HS-27A (cell line): Measurements from ENCODE around the gene SSBP1.
"Not testable (repeated sequence)": the region's sequence is repeated elsewhere in the genome, so short reads cannot be mapped to it uniquely, and the experiment has no call there.

ENCODE experiments used
- DNase-seq: peaks from one replicate; pipeline ENCODE4 v3.0.0-alpha.2; 2012; ENCODE audit warnings: low read depth, missing footprints

Gene SSBP1

GRCh38 chr7:141709749-141710148 is 28.4 kb upstream of the SSBP1 start:
- no peak for DNase-seq

GRCh38 chr7:141710301-141710700 is 27.9 kb upstream of the SSBP1 start:
- no peak for DNase-seq

- no peak for DNase-seq
Observed at GRCh38 chr7:141712603-141713255, 25.4 kb upstream of the SSBP1 start.

- DNase-seq: no peak
Observed at GRCh38 chr7:141713890-141714289, 24.3 kb upstream of the SSBP1 start.

- DNase-seq: no peak
Observed at GRCh38 chr7:141714571-141714970, 23.6 kb upstream of the SSBP1 start.

- no peak for DNase-seq
Observed at GRCh38 chr7:141715018-141715417, 23.1 kb upstream of the SSBP1 start.

GRCh38 chr7:141715794-141716689 is 22.1 kb upstream of the SSBP1 start:
- no peak for DNase-seq

GRCh38 chr7:141717450-141717849 is 20.7 kb upstream of the SSBP1 start:
- no peak for DNase-seq

GRCh38 chr7:141722529-141722928 is 15.6 kb upstream of the SSBP1 start:
- DNase-seq: no peak

- no peak for DNase-seq
Observed at GRCh38 chr7:141729020-141729419, 9.1 kb upstream of the SSBP1 start.

GRCh38 chr7:141731476-141732149 is 6.5 kb upstream of the SSBP1 start:
- DNase-seq: no peak

GRCh38 chr7:141737118-141737835 is 881 bp upstream of the SSBP1 start:
- DNase-seq: no peak

- DNase-seq: no peak
Observed at GRCh38 chr7:141738592-141739013, 445 bp downstream of the SSBP1 start.

GRCh38 chr7:141739250-141739649 is 1.1 kb downstream of the SSBP1 start:
- no peak for DNase-seq

GRCh38 chr7:141742229-141742628 is 4.1 kb downstream of the SSBP1 start:
- DNase-seq: no peak

GRCh38 chr7:141744131-141744530 is 6.0 kb downstream of the SSBP1 start:
- DNase-seq: no peak

- DNase-seq: no peak
Observed at GRCh38 chr7:141748396-141748795, 10.2 kb downstream of the SSBP1 start.

- not testable (repeated sequence) for DNase-seq
Observed at GRCh38 chr7:141751904-141752303, 13.7 kb downstream of the SSBP1 start.

GRCh38 chr7:141752634-141753033 is 14.5 kb downstream of the SSBP1 start:
- no peak for DNase-seq

- peak; percentile 4 for DNase-seq
Observed at GRCh38 chr7:141754939-141755338, 16.8 kb downstream of the SSBP1 start.

- no peak for DNase-seq
Observed at GRCh38 chr7:141763797-141764196, 25.6 kb downstream of the SSBP1 start, which contains the start of gene TAS2R3. TSS of gene TAS2R3 (plus strand) at chr7:141764097. CDS start at chr7:141764159, 62 bp downstream.

GRCh38 chr7:141770083-141770583 is 32.0 kb downstream of the SSBP1 start:
- not testable (repeated sequence) for DNase-seq
